GM23338 (cell line): ENCODE results near the gene ZBTB2. TPM values are rescaled to one million over a fixed set of nuclear protein-coding genes. Genes with fewer than 3 reads are reported as not detected.

Experiments used
- ATAC-seq: fragments of 200-7000 bp; cut with Tn5 transposase; 3 replicates; pipeline ENCODE4 v1.9.1; 2020
- DNase-seq: peaks from one replicate; pipeline ENCODE4 v3.0.0-alpha.2; 2015; ENCODE audit warnings: low spot score
- H2AFZ ChIP-seq: fragments of 200-600 bp; sonication (generic); 2 replicates; pipeline ENCODE4 v1.8.0; 2016; ENCODE audit warnings: antibody characterized with exemption, mild to moderate bottlenecking, moderate library complexity
- H3F3A ChIP-seq: fragments of 200-600 bp; sonication (generic); replicated peaks from 2 replicates; pipeline ENCODE4 v1.8.0; 2017; ENCODE audit warnings: antibody characterized with exemption, mixed run types, low read depth
- H3K27ac ChIP-seq: fragments of 200-600 bp; sonication (generic); 2 replicates; pipeline ENCODE4 v1.6.1; 2016; ENCODE audit warnings: low read depth
- H3K27me3 ChIP-seq: fragments of 200-600 bp; sonication (generic); 2 replicates; pipeline ENCODE4 v1.8.0; 2016; ENCODE audit warnings: mild to moderate bottlenecking, mixed run types, moderate library complexity; ENCODE audit not compliant: insufficient read depth
- H3K36me3 ChIP-seq: fragments of 200-600 bp; sonication (generic); 2 replicates; pipeline ENCODE4 v1.8.0; 2016; ENCODE audit warnings: mild to moderate bottlenecking; ENCODE audit not compliant: insufficient read depth
- H3K4me1 ChIP-seq: fragments of 200-600 bp; sonication (generic); 2 replicates; pipeline ENCODE4 v1.8.0; 2016; ENCODE audit warnings: mild to moderate bottlenecking, moderate library complexity; ENCODE audit not compliant: insufficient read depth
- H3K4me2 ChIP-seq: fragments of 200-600 bp; sonication (generic); 2 replicates; pipeline ENCODE4 v1.7.1; 2017; ENCODE audit warnings: mixed run types
- H3K4me3 ChIP-seq: fragments of 200-600 bp; sonication (generic); 2 replicates; pipeline ENCODE4 v1.6.1; 2016; ENCODE audit warnings: mixed run types
- H3K79me2 ChIP-seq: fragments of 200-600 bp; sonication (generic); replicated peaks from 2 replicates; pipeline ENCODE4 v1.8.0; 2017; ENCODE audit warnings: mild to moderate bottlenecking; ENCODE audit not compliant: insufficient read depth
- H3K9me2 ChIP-seq: fragments of 200-600 bp; sonication (generic); 2 replicates; pipeline ENCODE4 v1.8.0; 2017; ENCODE audit not compliant: insufficient read depth
- H4K20me1 ChIP-seq: fragments of 200-600 bp; sonication (generic); replicated peaks from 2 replicates; pipeline ENCODE4 v1.8.0; 2017; ENCODE audit warnings: mild to moderate bottlenecking; ENCODE audit not compliant: insufficient read depth
- H3K27ac Mint-ChIP-seq: 2 replicates; pipeline ENCODE4 v1.8.0; 2020; ENCODE audit warnings: inconsistent platforms, mild to moderate bottlenecking, moderate library complexity, mixed read lengths
- H3K27me3 Mint-ChIP-seq: 3 replicates; pipeline ENCODE4 v1.8.0; 2022; ENCODE audit warnings: low read depth, mild to moderate bottlenecking, moderate library complexity, mixed read lengths, inconsistent platforms; ENCODE audit not compliant: insufficient read depth, poor library complexity
- H3K36me3 Mint-ChIP-seq: 3 replicates; pipeline ENCODE4 v1.8.0; 2021; ENCODE audit warnings: low read depth, mild to moderate bottlenecking, inconsistent platforms, moderate library complexity, mixed read lengths
- H3K4me1 Mint-ChIP-seq: 3 replicates; pipeline ENCODE4 v1.8.0; 2020; ENCODE audit warnings: mild to moderate bottlenecking, inconsistent platforms, mixed read lengths
- H3K4me3 Mint-ChIP-seq: 3 replicates; pipeline ENCODE4 v1.8.0; 2021; ENCODE audit warnings: moderate library complexity, mild to moderate bottlenecking, inconsistent platforms, mixed read lengths
- H3K9me3 Mint-ChIP-seq: 3 replicates; pipeline ENCODE4 v1.8.0; 2020; ENCODE audit warnings: moderate library complexity, mild to moderate bottlenecking, inconsistent platforms, mixed read lengths
- CREB1 ChIP-seq: fragments of 250-450 bp; sonication (Bioruptor Pico); IDR thresholded peaks from 2 replicates; pipeline ENCODE4 v1.5.0; 2020; ENCODE audit warnings: low read depth, mild to moderate bottlenecking, moderate library complexity
- ETS1 ChIP-seq: IDR thresholded peaks from 2 replicates; pipeline ENCODE4 v1.6.1; 2016; ENCODE audit warnings: antibody characterized with exemption
- EZH2 ChIP-seq: fragments of 200-600 bp; sonication (generic); IDR thresholded peaks from one replicate; pipeline ENCODE4 v1.8.0; 2017; ENCODE audit warnings: antibody characterized with exemption, mild to moderate bottlenecking, low read depth; ENCODE audit not compliant: unreplicated experiment
- EZH2phosphoT487 ChIP-seq: fragments of 200-600 bp; sonication (generic); IDR thresholded peaks from one replicate; pipeline ENCODE4 v1.8.1; 2018; ENCODE audit warnings: antibody characterized with exemption; ENCODE audit not compliant: unreplicated experiment
- JUNB ChIP-seq: IDR thresholded peaks from one replicate; pipeline ENCODE4 v1.6.1; 2016; ENCODE audit warnings: antibody characterized with exemption; ENCODE audit not compliant: unreplicated experiment
- NANOG ChIP-seq: IDR thresholded peaks from 2 replicates; pipeline ENCODE4 v1.6.1; 2016; ENCODE audit warnings: antibody characterized with exemption, borderline replicate concordance
- POLR2AphosphoS5 ChIP-seq: IDR thresholded peaks from 2 replicates; pipeline ENCODE4 v1.6.1; 2016; ENCODE audit warnings: antibody characterized with exemption, low read depth
- REST ChIP-seq: IDR thresholded peaks from one replicate; pipeline ENCODE4 v1.6.1; 2018; ENCODE audit warnings: antibody characterized with exemption; ENCODE audit not compliant: unreplicated experiment
- STAT1 ChIP-seq: IDR thresholded peaks from one replicate; pipeline ENCODE4 v1.6.1; 2016; ENCODE audit warnings: antibody characterized with exemption; ENCODE audit not compliant: unreplicated experiment
- ZNF114 ChIP-seq: fragments of 250-450 bp; sonication (Bioruptor Pico); IDR thresholded peaks from 2 replicates; pipeline ENCODE4 v1.5.0; 2020; ENCODE audit warnings: mild to moderate bottlenecking, moderate library complexity
- ZNF331 ChIP-seq: fragments of 250-450 bp; sonication (Bioruptor Pico); IDR thresholded peaks from 2 replicates; pipeline ENCODE4 v1.5.0; 2020; ENCODE audit warnings: low read depth, mild to moderate bottlenecking, moderate library complexity
- polyA plus RNA-seq: library from polyadenylated mRNA; unstranded; fragments of >200 nt; fragmentation: Nextera tagmentation; extraction: Ambion mirVana; gene quantifications from 2 replicates; pipeline ENCODE4 v1.2.1, GENCODE V29; 2016
- total RNA-seq: library from RNA; depleted of rRNA; stranded (reverse); fragments of >200 nt; shearing (Covaris generic); gene quantifications from 2 replicates; pipeline ENCODE4 v1.2.3, GENCODE V29; 2014

Gene ZBTB2
- total and polyA plus RNA-seq, 2 experiments from 2014 or later, result 11.4 to 21.9 TPM

GRCh38 chr6:151320140-151320539, 71.2 kb downstream of the ZBTB2 start:
- H3K4me3 ChIP-seq, result no peak overlapping the region
- peaks cover 20% of the 10 kb centered on the region for H3K79me2 ChIP-seq
- H3K9me2 ChIP-seq, result no peaks in the 10 kb centered on the region
- ATAC-seq (no peak), DNase-seq (no peak)
- Mint-ChIP-seq H3K4me3 (no peak overlapping the region), H3K36me3 (peaks cover 11% of the 10 kb centered on the region), H3K27ac (no peak overlapping the region), H3K27me3 (peaks cover 23% of the 10 kb centered on the region), H3K9me3 (peaks cover 3% of the 10 kb centered on the region; the same call in 1 of the 3 replicates), H3K4me1 (peaks cover 18% of the 10 kb centered on the region)
- H3K27ac ChIP-seq, result no peak overlapping the region
- TF ChIP-seq JUNB (no peak), ZNF114 (CRISPR knock-in tag) (no peak), EZH2 (no peak), STAT1 (no peak), EZH2phosphoT487 (no peak), ETS1 (no peak), NANOG (no peak), CREB1 (no peak), REST (no peak)
- H3K27me3 ChIP-seq, result 0 out of 2 replicates have a peak, but pooled peaks cover 4% of the 10 kb centered on the region
- H3K4me2 ChIP-seq, result no peak overlapping the region
- H4K20me1 ChIP-seq, result no peaks in the 10 kb centered on the region; the same call in none of the 2 replicates
- peaks cover 5% of the 10 kb centered on the region; the same call in 1 of the 2 replicates for H3K4me1 ChIP-seq
- H3F3A ChIP-seq, result peaks cover 6% of the 10 kb centered on the region; the same call in 1 of the 2 replicates
- no peaks in the 10 kb centered on the region; the same call in 1 of the 2 replicates for H3K36me3 ChIP-seq
- no peak overlapping the region for H2AFZ ChIP-seq

GRCh38 chr6:151317995-151318365, 73.4 kb downstream of the ZBTB2 start:
- Histone ChIP-seq H3K79me2 (peaks cover 19% of the 10 kb centered on the region), H4K20me1 (no peaks in the 10 kb centered on the region; the same call in none of the 2 replicates), H3K4me2 (no peak overlapping the region), H2AFZ (no peak overlapping the region), H3F3A (no peaks in the 10 kb centered on the region), H3K27me3 (no peaks in the 10 kb centered on the region), H3K36me3 (no peaks in the 10 kb centered on the region; the same call in 1 of the 2 replicates), H3K4me3 (no peak overlapping the region), H3K4me1 (no peaks in the 10 kb centered on the region), H3K27ac (no peak overlapping the region), H3K9me2 (no peaks in the 10 kb centered on the region)
- ATAC-seq (no peak), DNase-seq (no peak)
- Mint-ChIP-seq H3K4me3 (no peak overlapping the region), H3K4me1 (peaks cover 12% of the 10 kb centered on the region), H3K36me3 (peaks cover 11% of the 10 kb centered on the region), H3K27me3 (peaks cover 12% of the 10 kb centered on the region), H3K9me3 (0 out of 3 replicates have a peak, but pooled peaks cover 3% of the 10 kb centered on the region), H3K27ac (no peak overlapping the region)
- TF ChIP-seq STAT1 (no peak), ZNF331 (CRISPR knock-in tag) (no peak), ETS1 (no peak), CREB1 (no peak), POLR2AphosphoS5 (no peak)
